Esophagus squamous epithelium (tissue), 4 donors: ENCODE results near the gene ASPRV1.

Experiments
- CTCF ChIP-seq, 6 experiments: fragments of 450-650 bp in 4 of 6; fragments of 200-600 bp in 2 of 6; sonication (generic) in 2 of 6; IDR thresholded peaks; one replicate each; pipeline ENCODE4 v1.5.1; 2016 to 2019; ENCODE audit warnings: antibody characterized with exemption in 6 of 6, mild to moderate bottlenecking in 4 of 6, moderate library complexity in 4 of 6
- POLR2A ChIP-seq, 4 donors: fragments of 450-650 bp; IDR thresholded peaks; one replicate each; pipeline ENCODE4 v1.6.1; 2017; ENCODE audit warnings: antibody characterized with exemption in 4 of 4, mild to moderate bottlenecking in 4 of 4, moderate library complexity in 3 of 4

DNA sequence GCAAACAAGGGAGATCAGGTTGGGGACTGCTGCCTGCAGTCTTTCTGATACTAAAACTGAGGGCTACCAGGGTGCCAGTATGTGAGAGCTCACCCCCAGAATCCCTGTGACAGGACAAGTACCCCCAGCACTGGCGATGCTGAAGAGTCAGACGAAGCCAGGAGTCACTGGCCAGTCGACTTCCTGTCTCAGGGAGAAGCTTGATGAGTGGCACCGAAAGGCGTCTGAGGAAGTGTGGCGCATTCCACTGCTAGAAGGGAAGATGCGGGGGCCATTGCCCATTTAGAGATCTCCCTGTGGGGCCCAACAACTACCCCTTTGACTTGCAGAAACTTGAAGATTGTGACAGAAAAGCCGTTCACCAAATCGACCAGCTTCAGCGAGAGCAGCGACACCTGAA is 24.5 kb downstream of the ASPRV1 start:
- no peak for TF ChIP-seq CTCF (IDR thresholded peaks at IDR 0.05)
- no peak for TF ChIP-seq POLR2A (IDR thresholded peaks at IDR 0.05)
